ENCODE measurements around the gene ULK2.

Gene ULK2

DNA sequence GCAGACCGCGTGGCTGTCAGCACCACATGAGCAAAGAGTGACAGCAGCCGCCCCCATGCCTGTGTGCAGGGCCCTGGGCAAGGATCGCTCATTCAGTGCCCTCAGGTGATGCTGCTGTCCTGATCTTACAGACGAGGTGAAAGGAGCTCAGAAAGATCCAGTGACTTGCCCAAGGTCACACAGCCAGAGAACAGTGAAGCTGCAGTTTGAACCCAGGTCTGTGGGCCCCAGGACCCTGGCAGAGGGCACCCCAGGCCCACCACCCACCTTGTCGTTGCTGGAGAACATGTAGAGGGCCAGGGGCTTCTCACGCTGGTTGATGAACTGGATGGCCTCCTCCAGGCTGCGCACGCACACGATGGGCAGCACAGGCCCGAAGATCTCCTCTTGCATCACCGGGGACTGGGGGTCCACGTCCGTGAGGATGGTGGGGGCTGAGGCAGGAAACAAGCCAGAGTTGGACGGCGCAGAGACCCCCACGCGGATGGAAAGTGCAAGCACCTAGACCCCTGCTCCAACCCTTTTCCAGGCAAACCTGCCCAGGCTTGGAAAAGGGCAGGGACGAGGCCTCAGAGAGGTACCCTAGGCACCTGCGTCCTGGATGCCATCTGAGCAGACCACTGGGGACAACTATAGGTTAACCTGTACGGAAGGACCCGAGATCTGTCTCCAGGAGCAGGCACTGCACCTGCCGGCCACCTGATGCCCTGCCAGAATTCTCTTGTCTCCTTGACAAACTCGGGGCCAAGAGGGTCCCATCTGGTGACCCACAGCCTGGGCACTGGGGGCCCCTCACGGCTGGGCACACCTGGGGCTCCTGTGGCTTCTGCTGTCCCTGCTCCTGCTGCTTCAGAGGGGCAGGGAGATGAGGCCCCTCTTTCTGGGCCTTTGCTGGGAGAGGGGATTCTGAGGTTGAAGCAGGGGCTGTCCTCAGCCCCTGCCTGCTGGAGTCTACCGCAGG, 128.2 kb downstream of the ULK2 start:
- H3K4me3 ChIP-seq (ENCODE audit: low read depth, low read length): no peak overlapping the region
- in situ Hi-C loops (cut with HindIII; ENCODE audit: low sequenced_read_pairs): no loop called here
- no peak for DNase-seq (ENCODE audit: low read depth, low spot score)
- TF ChIP-seq, protein P1, sequence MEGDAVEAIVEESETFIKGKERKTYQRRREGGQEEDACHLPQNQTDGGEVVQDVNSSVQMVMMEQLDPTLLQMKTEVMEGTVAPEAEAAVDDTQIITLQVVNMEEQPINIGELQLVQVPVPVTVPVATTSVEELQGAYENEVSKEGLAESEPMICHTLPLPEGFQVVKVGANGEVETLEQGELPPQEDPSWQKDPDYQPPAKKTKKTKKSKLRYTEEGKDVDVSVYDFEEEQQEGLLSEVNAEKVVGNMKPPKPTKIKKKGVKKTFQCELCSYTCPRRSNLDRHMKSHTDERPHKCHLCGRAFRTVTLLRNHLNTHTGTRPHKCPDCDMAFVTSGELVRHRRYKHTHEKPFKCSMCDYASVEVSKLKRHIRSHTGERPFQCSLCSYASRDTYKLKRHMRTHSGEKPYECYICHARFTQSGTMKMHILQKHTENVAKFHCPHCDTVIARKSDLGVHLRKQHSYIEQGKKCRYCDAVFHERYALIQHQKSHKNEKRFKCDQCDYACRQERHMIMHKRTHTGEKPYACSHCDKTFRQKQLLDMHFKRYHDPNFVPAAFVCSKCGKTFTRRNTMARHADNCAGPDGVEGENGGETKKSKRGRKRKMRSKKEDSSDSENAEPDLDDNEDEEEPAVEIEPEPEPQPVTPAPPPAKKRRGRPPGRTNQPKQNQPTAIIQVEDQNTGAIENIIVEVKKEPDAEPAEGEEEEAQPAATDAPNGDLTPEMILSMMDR (IDR thresholded peaks at IDR 0.05; ENCODE audit: low read depth, low read length): no peak

DNA sequence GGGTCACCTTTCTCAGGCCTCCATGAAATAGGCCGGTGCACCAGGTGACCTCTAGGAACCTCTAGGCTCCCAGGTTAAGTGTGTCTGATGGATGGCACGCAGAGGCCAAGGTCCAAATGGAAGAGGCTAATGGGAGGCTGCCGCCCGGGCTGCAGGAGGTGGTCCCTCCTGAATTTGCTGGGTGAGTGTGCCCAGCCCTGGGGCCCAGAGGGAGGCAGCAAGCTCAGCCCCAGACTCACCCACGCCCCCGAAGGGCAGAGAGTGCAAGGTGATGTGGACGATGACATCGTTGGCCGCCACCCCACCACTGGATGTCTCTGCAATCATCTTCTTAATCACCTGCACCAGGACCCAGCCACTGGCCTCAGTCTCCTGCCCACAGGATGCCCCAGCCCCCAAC, 129.0 kb downstream of the ULK2 start:
- in situ Hi-C loops (cut with HindIII; ENCODE audit: low sequenced_read_pairs): no loop called here
- H3K4me3 ChIP-seq (ENCODE audit: low read depth, low read length): no peak overlapping the region
- no peak for DNase-seq (ENCODE audit: low read depth, low spot score)
- TF ChIP-seq, protein P1 (IDR thresholded peaks at IDR 0.05; ENCODE audit: low read depth, low read length): no peak

- in situ Hi-C loops (cut with HindIII; ENCODE audit: low sequenced_read_pairs): no loop called here
- TF ChIP-seq, protein P1 (IDR thresholded peaks at IDR 0.05; ENCODE audit: low read depth, low read length): no peak
- no peak overlapping the region for H3K4me3 ChIP-seq (ENCODE audit: low read depth, low read length)
- DNase-seq (ENCODE audit: low read depth, low spot score): no peak
Observed at GRCh38 chr17:19738073-19738449, 129.7 kb downstream of the ULK2 start.

DNA sequence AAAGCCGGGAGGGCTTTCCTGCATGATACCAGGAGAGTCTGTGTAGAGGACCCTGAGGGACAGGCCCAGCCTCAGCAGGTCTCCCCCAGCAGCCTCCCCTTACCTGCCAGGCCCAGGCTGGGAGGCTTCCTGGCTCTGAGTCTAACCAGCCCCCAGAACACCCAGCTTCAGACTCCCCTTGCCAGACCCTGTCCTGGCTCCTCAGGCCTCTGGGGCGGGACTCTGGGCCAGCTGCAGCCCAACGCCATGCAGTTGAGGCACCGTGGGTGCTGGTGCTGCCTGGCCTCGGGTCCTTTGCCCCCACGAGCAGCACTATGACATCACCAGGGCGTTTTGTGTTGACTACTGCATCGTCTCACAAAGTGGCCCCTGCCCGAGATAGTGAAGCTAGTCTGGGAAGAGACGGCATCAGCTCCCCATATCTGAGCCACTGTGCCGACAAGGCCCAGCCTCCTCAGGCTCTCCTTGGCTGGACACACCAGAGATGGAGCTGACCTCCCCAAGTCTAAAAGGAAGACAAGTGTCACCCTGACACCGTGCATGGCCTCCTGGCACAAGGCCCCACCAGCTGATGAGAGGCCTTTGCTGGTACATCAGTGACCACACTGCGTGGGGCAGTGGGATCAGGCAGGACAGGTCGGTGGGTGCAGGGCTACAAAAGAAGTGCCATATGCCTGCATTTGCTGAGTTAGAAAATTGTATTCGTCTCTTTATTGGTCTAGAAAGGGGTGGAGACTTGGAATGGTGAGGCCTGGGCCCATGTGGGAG, 130.2 kb downstream of the ULK2 start:
- DNase-seq (ENCODE audit: low read depth, low spot score): no peak
- in situ Hi-C loops (cut with HindIII; ENCODE audit: low sequenced_read_pairs): no loop called here
- TF ChIP-seq, protein P1 (IDR thresholded peaks at IDR 0.05; ENCODE audit: low read depth, low read length): no peak
- no peak overlapping the region for H3K4me3 ChIP-seq (ENCODE audit: low read depth, low read length)

GRCh38 chr17:19736071-19736470, 131.7 kb downstream of the ULK2 start:
- no peak overlapping the region for H3K4me3 ChIP-seq (ENCODE audit: low read depth, low read length)
- in situ Hi-C loops (cut with HindIII; ENCODE audit: low sequenced_read_pairs): no loop called here
- TF ChIP-seq, protein P1 (IDR thresholded peaks at IDR 0.05; ENCODE audit: low read depth, low read length): no peak
- DNase-seq (ENCODE audit: low read depth, low spot score): no peak

- in situ Hi-C loops (cut with HindIII; ENCODE audit: low sequenced_read_pairs): no loop called here
- no peak for DNase-seq (ENCODE audit: low read depth, low spot score)
- TF ChIP-seq, protein P1 (IDR thresholded peaks at IDR 0.05; ENCODE audit: low read depth, low read length): no peak
- no peak overlapping the region for H3K4me3 ChIP-seq (ENCODE audit: low read depth, low read length)
Observed at GRCh38 chr17:19733953-19734526, 133.7 kb downstream of the ULK2 start.

All from astrocyte of the spinal cord (primary cell).